GM21360 (cell line): ENCODE results near the gene PCDHB2.
"Not testable (repeated sequence)": the region's sequence is repeated elsewhere in the genome, so short reads cannot be mapped to it uniquely, and the experiment has no call there.

Experiments
- ATAC-seq: cut with Tn5 transposase; IDR thresholded peaks from one replicate; pipeline ENCODE4 v1.9.1; 2021; ENCODE audit warnings: mild to moderate bottlenecking, moderate library complexity; ENCODE audit not compliant: unreplicated experiment

PCDHB2 gene

GRCh38 chr5:141135718-141136266, 41.4 kb downstream of the PCDHB2 start:
- ATAC-seq, result no peak

GRCh38 chr5:141137346-141137745, 42.9 kb downstream of the PCDHB2 start:
- ATAC-seq, result not testable (repeated sequence)
